ENCODE measurements around the gene CRLF3.

CRLF3 gene, protein sequence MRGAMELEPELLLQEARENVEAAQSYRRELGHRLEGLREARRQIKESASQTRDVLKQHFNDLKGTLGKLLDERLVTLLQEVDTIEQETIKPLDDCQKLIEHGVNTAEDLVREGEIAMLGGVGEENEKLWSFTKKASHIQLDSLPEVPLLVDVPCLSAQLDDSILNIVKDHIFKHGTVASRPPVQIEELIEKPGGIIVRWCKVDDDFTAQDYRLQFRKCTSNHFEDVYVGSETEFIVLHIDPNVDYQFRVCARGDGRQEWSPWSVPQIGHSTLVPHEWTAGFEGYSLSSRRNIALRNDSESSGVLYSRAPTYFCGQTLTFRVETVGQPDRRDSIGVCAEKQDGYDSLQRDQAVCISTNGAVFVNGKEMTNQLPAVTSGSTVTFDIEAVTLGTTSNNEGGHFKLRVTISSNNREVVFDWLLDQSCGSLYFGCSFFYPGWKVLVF

DNA sequence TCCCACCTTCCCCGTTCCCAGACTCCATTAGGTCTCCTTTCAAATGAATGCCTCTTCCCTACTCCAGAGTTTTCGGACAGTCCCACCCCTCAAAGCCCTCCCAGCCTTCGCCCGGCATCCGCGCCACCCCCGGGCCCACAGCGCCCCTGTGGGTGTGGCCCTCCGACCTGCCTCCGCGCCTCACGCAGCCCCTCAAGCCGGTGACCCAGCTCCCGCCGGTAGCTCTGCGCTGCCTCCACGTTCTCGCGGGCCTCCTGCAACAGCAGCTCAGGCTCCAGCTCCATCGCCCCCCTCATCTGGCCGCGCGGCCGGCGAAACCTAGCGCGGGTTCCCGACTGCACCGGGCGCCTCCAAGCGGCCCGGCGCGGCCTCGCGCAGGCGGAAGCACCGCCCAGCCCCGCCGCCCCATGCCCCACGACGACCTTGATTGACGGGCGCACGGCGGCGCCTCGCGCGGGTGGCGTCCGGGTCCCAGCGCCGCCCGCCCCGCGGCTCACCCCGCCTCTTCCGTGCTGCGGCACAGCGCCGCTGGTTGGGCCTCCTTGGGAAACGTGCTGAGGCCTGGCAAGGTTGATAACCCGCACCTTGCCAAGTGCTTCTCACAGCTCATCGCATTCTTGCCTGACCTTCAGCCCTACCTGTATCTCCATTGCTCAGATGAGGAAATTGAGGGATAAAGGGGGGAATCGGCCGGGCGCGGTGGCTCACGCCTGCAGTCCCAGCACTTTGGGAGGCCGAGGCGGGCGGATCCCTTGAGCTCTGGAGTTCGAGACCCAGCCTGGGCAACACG, at the start of gene CRLF3:
Gene CRLF3, minus strand, starts transcription at position 337 of the 790 bp plus-strand sequence. Its CDS starts 41 bp downstream, at position 296.
- H3K4me3 ChIP-seq (ENCODE audit: low read depth, low read length) = peak within 1 kb of the TSS; percentile 72
- TF ChIP-seq, protein P1, sequence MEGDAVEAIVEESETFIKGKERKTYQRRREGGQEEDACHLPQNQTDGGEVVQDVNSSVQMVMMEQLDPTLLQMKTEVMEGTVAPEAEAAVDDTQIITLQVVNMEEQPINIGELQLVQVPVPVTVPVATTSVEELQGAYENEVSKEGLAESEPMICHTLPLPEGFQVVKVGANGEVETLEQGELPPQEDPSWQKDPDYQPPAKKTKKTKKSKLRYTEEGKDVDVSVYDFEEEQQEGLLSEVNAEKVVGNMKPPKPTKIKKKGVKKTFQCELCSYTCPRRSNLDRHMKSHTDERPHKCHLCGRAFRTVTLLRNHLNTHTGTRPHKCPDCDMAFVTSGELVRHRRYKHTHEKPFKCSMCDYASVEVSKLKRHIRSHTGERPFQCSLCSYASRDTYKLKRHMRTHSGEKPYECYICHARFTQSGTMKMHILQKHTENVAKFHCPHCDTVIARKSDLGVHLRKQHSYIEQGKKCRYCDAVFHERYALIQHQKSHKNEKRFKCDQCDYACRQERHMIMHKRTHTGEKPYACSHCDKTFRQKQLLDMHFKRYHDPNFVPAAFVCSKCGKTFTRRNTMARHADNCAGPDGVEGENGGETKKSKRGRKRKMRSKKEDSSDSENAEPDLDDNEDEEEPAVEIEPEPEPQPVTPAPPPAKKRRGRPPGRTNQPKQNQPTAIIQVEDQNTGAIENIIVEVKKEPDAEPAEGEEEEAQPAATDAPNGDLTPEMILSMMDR (IDR thresholded peaks at IDR 0.05; ENCODE audit: borderline replicate concordance, insufficient read depth, low read depth, low read length) = peak; percentile 73

DNA sequence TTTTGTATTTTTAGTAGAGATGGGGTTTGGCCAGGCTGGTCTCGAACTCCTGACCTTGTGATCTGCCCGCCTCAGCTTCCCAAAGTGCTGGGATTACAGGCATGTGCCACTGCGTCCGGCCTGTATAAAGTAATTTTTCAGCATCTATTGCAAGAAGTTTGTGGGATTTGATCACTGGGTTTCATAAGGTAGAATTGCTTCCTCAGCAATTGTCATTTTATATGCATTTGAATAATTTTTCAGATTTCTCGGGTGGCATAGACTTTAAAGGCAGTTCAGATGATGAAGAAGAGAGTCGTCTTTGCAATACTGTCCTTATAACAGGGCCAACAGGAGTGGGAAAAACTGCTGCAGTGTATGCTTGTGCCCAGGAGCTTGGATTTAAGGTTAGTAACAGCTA, 44.5 kb upstream of the CRLF3 start:
- no peak overlapping the region for H3K4me3 ChIP-seq (ENCODE audit: low read depth, low read length)
- TF ChIP-seq, protein P1 (IDR thresholded peaks at IDR 0.05; ENCODE audit: borderline replicate concordance, insufficient read depth, low read depth, low read length) = no peak

- no peak overlapping the region for H3K4me3 ChIP-seq (ENCODE audit: low read depth, low read length)
- TF ChIP-seq, protein P1 (IDR thresholded peaks at IDR 0.05; ENCODE audit: borderline replicate concordance, insufficient read depth, low read depth, low read length) = no peak
These were observed 40.1 kb upstream of the CRLF3 start for GRCh38 chr17:30864636-30865035.

- no peak overlapping the region for H3K4me3 ChIP-seq (ENCODE audit: low read depth, low read length)
- TF ChIP-seq, protein P1 (IDR thresholded peaks at IDR 0.05; ENCODE audit: borderline replicate concordance, insufficient read depth, low read depth, low read length) = no peak
These were observed 34.2 kb upstream of the CRLF3 start for GRCh38 chr17:30858556-30859250.

DNA sequence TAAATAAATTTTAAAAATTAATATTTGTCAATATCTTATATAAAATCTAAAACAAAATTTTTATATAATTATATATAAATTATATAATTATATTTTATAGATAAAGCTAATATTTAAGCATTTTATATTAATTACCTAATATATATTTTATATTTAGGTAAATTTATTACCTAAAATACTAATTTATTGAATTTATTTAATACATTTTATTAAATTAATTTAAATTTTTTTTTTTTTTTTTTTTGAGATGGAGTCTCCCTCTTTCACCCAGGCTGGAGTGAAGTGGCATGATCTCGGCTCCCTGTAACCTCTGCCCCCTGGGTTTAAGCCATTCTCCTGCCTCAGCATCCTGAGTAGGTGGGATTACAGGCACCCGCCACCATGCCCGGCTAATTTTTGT, 29.7 kb upstream of the CRLF3 start:
- TF ChIP-seq, protein P1 (IDR thresholded peaks at IDR 0.05; ENCODE audit: borderline replicate concordance, insufficient read depth, low read depth, low read length) = no peak
- H3K4me3 ChIP-seq (ENCODE audit: low read depth, low read length) = no peak overlapping the region

GRCh38 chr17:30848021-30848420, 23.5 kb upstream of the CRLF3 start:
- TF ChIP-seq, protein P1 (IDR thresholded peaks at IDR 0.05; ENCODE audit: borderline replicate concordance, insufficient read depth, low read depth, low read length) = no peak
- no peak overlapping the region for H3K4me3 ChIP-seq (ENCODE audit: low read depth, low read length)

Measured in GM12875 (cell line).